Naive B cell (primary cell): Measurements from ENCODE around the gene IAH1. TPM values are rescaled to one million over a fixed set of nuclear protein-coding genes. Genes with fewer than 3 reads are reported as not detected.
A peak's percentile ranks its signal among the peaks of the same experiment; 100 is the strongest.
"Not testable (repeated sequence)": the region's sequence is repeated elsewhere in the genome, so short reads cannot be mapped to it uniquely, and the experiment has no call there.

Experiments
- ATAC-seq, 2 donors: fragments of 150-1000 bp; cut with Tn5 transposase; 2 replicates each; pipeline ENCODE4 v1.10.0; 2021; ENCODE audit warnings: low read depth in 2 of 2, mild to moderate bottlenecking in 2 of 2, moderate library complexity in 2 of 2
- DNase-seq: peaks from one replicate; pipeline ENCODE4 v3.0.0; 2022
- H3K27ac Mint-ChIP-seq, 6 donors: one replicate each; pipeline ENCODE4 v1.8.0; 2020 to 2022; ENCODE audit warnings: mild to moderate bottlenecking in 6 of 6, mixed read lengths in 6 of 6, moderate library complexity in 5 of 6, inconsistent platforms in 2 of 6
- H3K27me3 Mint-ChIP-seq, 3 donors: one replicate each; pipeline ENCODE4 v1.8.0; 2021 to 2022; ENCODE audit warnings: mixed read lengths in 3 of 3, mild to moderate bottlenecking in 1 of 3
- H3K36me3 Mint-ChIP-seq, 2 donors: one replicate each; pipeline ENCODE4 v1.8.0; 2020 to 2022; ENCODE audit warnings: mixed read lengths in 2 of 2, inconsistent platforms in 1 of 2, mild to moderate bottlenecking in 1 of 2
- H3K4me1 Mint-ChIP-seq, 3 donors: one replicate each; pipeline ENCODE4 v1.8.0; 2020 to 2022; ENCODE audit warnings: mixed read lengths in 3 of 3, inconsistent platforms in 1 of 3, mild to moderate bottlenecking in 1 of 3, moderate library complexity in 1 of 3
- H3K4me3 Mint-ChIP-seq, 8 donors: one replicate each; pipeline ENCODE4 v1.8.0; 2020 to 2022; ENCODE audit warnings: mild to moderate bottlenecking in 8 of 8, mixed read lengths in 8 of 8, moderate library complexity in 8 of 8, inconsistent platforms in 2 of 8
- H3K9me3 Mint-ChIP-seq, 7 donors: one replicate each; pipeline ENCODE4 v1.8.0; 2020 to 2022; ENCODE audit warnings: mixed read lengths in 7 of 7, mild to moderate bottlenecking in 5 of 7, inconsistent platforms in 2 of 7, moderate library complexity in 1 of 7
- polyA plus RNA-seq, 6 donors: library from polyadenylated mRNA; unstranded; fragments of 300-500 nt; fragmentation: Illumina TruSeq; gene quantifications; one replicate each; pipeline ENCODE4 v1.2.3, GENCODE V29; 2021; ENCODE audit warnings: low read depth in 6 of 6

IAH1 gene
- polyA plus RNA-seq, 6 donors from 2014 or later: 63.9 to 87.9 (median 73.0) TPM

GRCh38 chr2:9483107-9483506, 8.8 kb downstream of the IAH1 start:
- Mint-ChIP-seq H3K9me3 (no peaks in the 10 kb centered on the region), H3K27ac (peak overlapping the region in 2 of 6 donors; percentile 29 to 85), H3K4me3 (no peak overlapping the region), H3K4me1 (peaks cover 5 to 14% (median 9%) of the 10 kb centered on the region in 3 donors), H3K27me3 (no peaks in the 10 kb centered on the region), H3K36me3 (peaks cover 0 to 8% of the 10 kb centered on the region in 2 donors)
- DNase-seq (no peak), ATAC-seq (no peak)

- H3K36me3 Mint-ChIP-seq: peaks cover 0 to 14% of the 10 kb centered on the region in 2 donors
- H3K27ac Mint-ChIP-seq: peak overlapping the region in 2 of 6 donors; percentile 16 to 54
- peaks cover 0 to 9% (median 0%) of the 10 kb centered on the region in 3 donors for H3K4me1 Mint-ChIP-seq
- DNase-seq (no peak), ATAC-seq (no peak)
- no peaks in the 10 kb centered on the region for H3K9me3 Mint-ChIP-seq
- no peaks in the 10 kb centered on the region for H3K27me3 Mint-ChIP-seq
- H3K4me3 Mint-ChIP-seq: peak overlapping the region in 1 of 8 donors; percentile 3
Measured at GRCh38 chr2:9484533-9484932, 10.2 kb downstream of the IAH1 start.

GRCh38 chr2:9488583-9489547, 14.5 kb downstream of the IAH1 start:
- DNase-seq: no peak
- no peak overlapping the region for H3K4me3 Mint-ChIP-seq
- H3K27ac Mint-ChIP-seq: peak overlapping the region in 4 of 6 donors; percentile 12 to 34 (median 25)
- H3K9me3 Mint-ChIP-seq: no peaks in the 10 kb centered on the region
- no peak for ATAC-seq
- H3K4me1 Mint-ChIP-seq: no peaks in the 10 kb centered on the region
- H3K27me3 Mint-ChIP-seq: no peaks in the 10 kb centered on the region
- H3K36me3 Mint-ChIP-seq: peaks cover 4 to 20% of the 10 kb centered on the region in 2 donors

GRCh38 chr2:9490789-9491188, 16.4 kb downstream of the IAH1 start:
- Mint-ChIP-seq H3K4me1 (peaks cover 0 to 5% (median 4%) of the 10 kb centered on the region in 3 donors), H3K27ac (peak overlapping the region in 4 of 6 donors; percentile 15 to 47 (median 24)), H3K27me3 (no peaks in the 10 kb centered on the region), H3K36me3 (peaks cover 18 to 22% of the 10 kb centered on the region in 2 donors), H3K9me3 (no peaks in the 10 kb centered on the region), H3K4me3 (no peak overlapping the region)
- ATAC-seq (no peak), DNase-seq (no peak)

GRCh38 chr2:9492927-9493326, 18.6 kb downstream of the IAH1 start:
- DNase-seq (no peak), ATAC-seq (no peak)
- Mint-ChIP-seq H3K4me3 (no peak overlapping the region), H3K9me3 (no peaks in the 10 kb centered on the region), H3K27ac (peak overlapping the region in 1 of 6 donors; percentile 17), H3K4me1 (peaks cover 0 to 5% (median 4%) of the 10 kb centered on the region in 3 donors), H3K27me3 (no peaks in the 10 kb centered on the region), H3K36me3 (peaks cover 18 to 31% of the 10 kb centered on the region in 2 donors)

GRCh38 chr2:9493478-9493877, 19.1 kb downstream of the IAH1 start:
- ATAC-seq: no peak
- peaks cover 13 to 31% of the 10 kb centered on the region in 2 donors for H3K36me3 Mint-ChIP-seq
- H3K27ac Mint-ChIP-seq: peak overlapping the region in 2 of 6 donors; percentile 17 to 76
- no peaks in the 10 kb centered on the region for H3K9me3 Mint-ChIP-seq
- peaks cover 0 to 5% (median 4%) of the 10 kb centered on the region in 3 donors for H3K4me1 Mint-ChIP-seq
- H3K27me3 Mint-ChIP-seq: no peaks in the 10 kb centered on the region
- no peak for DNase-seq
- H3K4me3 Mint-ChIP-seq: no peak overlapping the region

- no peaks in the 10 kb centered on the region for H3K9me3 Mint-ChIP-seq
- no peak for ATAC-seq
- H3K27ac Mint-ChIP-seq: peak overlapping the region in 1 of 6 donors; percentile 76
- H3K36me3 Mint-ChIP-seq: peaks cover 10 to 31% of the 10 kb centered on the region in 2 donors
- H3K4me3 Mint-ChIP-seq: no peak overlapping the region
- H3K27me3 Mint-ChIP-seq: no peaks in the 10 kb centered on the region
- no peak for DNase-seq
- peaks cover 0 to 5% (median 4%) of the 10 kb centered on the region in 3 donors for H3K4me1 Mint-ChIP-seq
Measured at GRCh38 chr2:9494081-9494480, 19.7 kb downstream of the IAH1 start.

- ATAC-seq (no peak), DNase-seq (no peak)
- peaks cover 0 to 8% (median 5%) of the 10 kb centered on the region in 3 donors for H3K4me1 Mint-ChIP-seq
- H3K9me3 Mint-ChIP-seq: no peaks in the 10 kb centered on the region
- H3K27ac Mint-ChIP-seq: peak overlapping the region in 2 of 6 donors; percentile 75 to 79
- no peak overlapping the region for H3K4me3 Mint-ChIP-seq
- peaks cover 15 to 48% of the 10 kb centered on the region in 2 donors for H3K36me3 Mint-ChIP-seq
- H3K27me3 Mint-ChIP-seq: no peaks in the 10 kb centered on the region
Measured at GRCh38 chr2:9497017-9497416, 22.7 kb downstream of the IAH1 start.

GRCh38 chr2:9498210-9498609, 23.9 kb downstream of the IAH1 start:
- no peak for ATAC-seq
- H3K4me1 Mint-ChIP-seq: peaks cover 0 to 8% (median 5%) of the 10 kb centered on the region in 3 donors
- peak overlapping the region in 5 of 6 donors; percentile 8 to 84 (median 75) for H3K27ac Mint-ChIP-seq
- no peaks in the 10 kb centered on the region for H3K9me3 Mint-ChIP-seq
- H3K36me3 Mint-ChIP-seq: peaks cover 15 to 51% of the 10 kb centered on the region in 2 donors
- H3K27me3 Mint-ChIP-seq: no peaks in the 10 kb centered on the region
- DNase-seq: no peak
- no peak overlapping the region for H3K4me3 Mint-ChIP-seq

- ATAC-seq: no peak
- no peak for DNase-seq
- Mint-ChIP-seq H3K27ac (peak overlapping the region in 3 of 6 donors; percentile 15 to 84 (median 64)), H3K4me1 (peaks cover 0 to 3% (median 0%) of the 10 kb centered on the region in 3 donors), H3K9me3 (no peaks in the 10 kb centered on the region), H3K4me3 (no peak overlapping the region), H3K27me3 (no peaks in the 10 kb centered on the region), H3K36me3 (peaks cover 0 to 11% of the 10 kb centered on the region in 2 donors)
Measured at GRCh38 chr2:9508931-9509330, 34.6 kb downstream of the IAH1 start.

GRCh38 chr2:9513946-9514345, 39.6 kb downstream of the IAH1 start:
- H3K9me3 Mint-ChIP-seq, H3K4me1 Mint-ChIP-seq, H3K27ac Mint-ChIP-seq, H3K27me3 Mint-ChIP-seq, H3K4me3 Mint-ChIP-seq, ATAC-seq, DNase-seq: not testable (repeated sequence)
- peaks cover 11 to 19% of the 10 kb centered on the region in 2 donors for H3K36me3 Mint-ChIP-seq

GRCh38 chr2:9517118-9517782, 42.9 kb downstream of the IAH1 start:
- peaks cover 0 to 3% (median 0%) of the 10 kb centered on the region in 3 donors for H3K4me1 Mint-ChIP-seq
- H3K27ac Mint-ChIP-seq: peak overlapping the region in 2 of 6 donors; percentile 13 to 58
- ATAC-seq (no peak), DNase-seq (no peak)
- H3K36me3 Mint-ChIP-seq: peaks cover 11 to 35% of the 10 kb centered on the region in 2 donors
- H3K9me3 Mint-ChIP-seq: no peaks in the 10 kb centered on the region
- no peak overlapping the region for H3K4me3 Mint-ChIP-seq
- H3K27me3 Mint-ChIP-seq: no peaks in the 10 kb centered on the region

GRCh38 chr2:9518163-9518562, 43.8 kb downstream of the IAH1 start:
- peaks cover 11 to 38% of the 10 kb centered on the region in 2 donors for H3K36me3 Mint-ChIP-seq
- H3K4me3 Mint-ChIP-seq: no peak overlapping the region
- H3K27ac Mint-ChIP-seq: no peak overlapping the region
- no peak for ATAC-seq
- H3K27me3 Mint-ChIP-seq: no peaks in the 10 kb centered on the region
- no peaks in the 10 kb centered on the region for H3K9me3 Mint-ChIP-seq
- no peak for DNase-seq
- H3K4me1 Mint-ChIP-seq: peaks cover 0 to 3% (median 0%) of the 10 kb centered on the region in 3 donors
